Fibroblast of pulmonary artery (primary cell): ENCODE results near the gene OMP.

Experiments
- DNase-seq: peaks from one replicate; pipeline ENCODE4 v3.0.0-alpha.2; 2010; ENCODE audit warnings: low read depth
- H3K4me3 ChIP-seq: replicated peaks from 2 replicates; pipeline ENCODE4 v1.5.1; 2011; ENCODE audit warnings: low read depth, mild to moderate bottlenecking, control low read depth, low read length, moderate library complexity
- TF ChIP-seq, protein P1 (sequence below): IDR thresholded peaks from 2 replicates; pipeline ENCODE4 v1.5.1; 2011; ENCODE audit warnings: mild to moderate bottlenecking, control low read depth, low read length, inconsistent platforms; ENCODE audit errors: missing control alignments

The OMP gene

DNA sequence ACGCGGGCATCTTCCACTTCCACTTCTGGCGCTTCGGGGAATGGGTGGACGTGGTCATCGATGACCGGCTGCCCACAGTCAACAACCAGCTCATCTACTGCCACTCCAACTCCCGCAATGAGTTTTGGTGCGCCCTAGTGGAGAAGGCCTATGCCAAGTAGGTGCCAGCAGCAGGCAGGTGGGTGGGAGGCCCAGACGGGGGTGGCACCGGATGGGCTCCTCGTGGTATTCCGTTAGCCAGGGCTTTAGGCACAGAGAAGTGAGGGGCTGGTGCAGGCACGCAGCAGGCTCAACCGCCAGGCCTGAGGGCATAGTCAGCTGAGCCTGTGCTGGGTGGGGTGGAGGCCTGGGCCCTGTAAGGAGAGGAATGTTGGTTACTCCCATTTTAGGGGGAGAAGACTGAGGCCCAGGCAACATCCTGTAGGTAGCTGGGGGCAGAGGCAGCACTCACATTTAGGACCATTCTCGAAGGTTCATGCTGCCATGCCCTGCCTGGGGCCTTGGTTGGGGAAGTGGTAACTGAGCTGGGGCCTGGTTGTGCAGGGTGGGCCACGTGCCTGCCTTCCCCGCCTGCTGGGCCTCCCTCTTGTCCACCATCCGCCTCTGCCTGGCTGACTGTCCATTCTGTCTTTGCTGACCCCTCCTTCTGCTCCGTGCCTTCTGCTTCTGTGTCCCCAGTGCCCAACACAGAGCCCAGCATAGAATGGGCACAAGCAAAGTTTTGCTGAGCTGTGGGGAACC, 10.2 kb downstream of the OMP start:
- no peak for DNase-seq
- TF ChIP-seq, protein P1, sequence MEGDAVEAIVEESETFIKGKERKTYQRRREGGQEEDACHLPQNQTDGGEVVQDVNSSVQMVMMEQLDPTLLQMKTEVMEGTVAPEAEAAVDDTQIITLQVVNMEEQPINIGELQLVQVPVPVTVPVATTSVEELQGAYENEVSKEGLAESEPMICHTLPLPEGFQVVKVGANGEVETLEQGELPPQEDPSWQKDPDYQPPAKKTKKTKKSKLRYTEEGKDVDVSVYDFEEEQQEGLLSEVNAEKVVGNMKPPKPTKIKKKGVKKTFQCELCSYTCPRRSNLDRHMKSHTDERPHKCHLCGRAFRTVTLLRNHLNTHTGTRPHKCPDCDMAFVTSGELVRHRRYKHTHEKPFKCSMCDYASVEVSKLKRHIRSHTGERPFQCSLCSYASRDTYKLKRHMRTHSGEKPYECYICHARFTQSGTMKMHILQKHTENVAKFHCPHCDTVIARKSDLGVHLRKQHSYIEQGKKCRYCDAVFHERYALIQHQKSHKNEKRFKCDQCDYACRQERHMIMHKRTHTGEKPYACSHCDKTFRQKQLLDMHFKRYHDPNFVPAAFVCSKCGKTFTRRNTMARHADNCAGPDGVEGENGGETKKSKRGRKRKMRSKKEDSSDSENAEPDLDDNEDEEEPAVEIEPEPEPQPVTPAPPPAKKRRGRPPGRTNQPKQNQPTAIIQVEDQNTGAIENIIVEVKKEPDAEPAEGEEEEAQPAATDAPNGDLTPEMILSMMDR = no peak
- H3K4me3 ChIP-seq = no peak overlapping the region

DNA sequence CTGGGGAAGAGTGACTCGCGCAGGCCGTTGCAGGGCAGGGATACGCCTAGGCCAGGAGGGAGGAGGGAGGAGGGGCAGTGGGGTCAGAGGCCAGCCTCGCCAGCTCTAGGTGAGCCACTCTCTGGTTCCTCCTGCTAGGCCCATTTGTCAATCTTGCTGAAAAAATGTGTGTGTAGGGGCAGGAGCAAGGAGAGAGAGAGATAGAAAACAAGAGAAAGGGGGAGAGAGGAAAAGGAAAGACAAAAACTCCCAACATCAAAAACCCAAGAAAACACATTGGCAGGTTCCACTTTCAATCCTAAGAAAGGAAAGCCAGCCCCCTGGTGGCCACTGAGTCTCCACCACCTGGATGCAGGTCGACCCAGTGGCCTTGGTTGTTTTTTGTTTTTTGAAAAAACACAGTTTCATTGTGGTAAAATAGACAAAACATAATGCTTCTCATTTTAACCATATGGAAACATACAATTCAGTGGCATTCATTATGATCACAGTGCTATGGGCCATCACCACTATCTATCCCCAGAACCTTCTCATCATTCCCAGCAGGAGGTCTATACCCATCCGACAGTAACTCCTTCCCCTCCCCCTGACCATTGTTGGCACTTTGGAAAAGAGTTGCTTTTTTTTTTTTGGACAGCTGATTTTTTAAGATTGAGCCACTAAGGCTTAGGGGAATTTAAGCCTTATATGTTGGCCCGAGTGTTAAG, 10.9 kb downstream of the OMP start:
- H3K4me3 ChIP-seq = no peak overlapping the region
- TF ChIP-seq, protein P1 = peak; percentile 67
- peak; percentile 54 for DNase-seq

DNA sequence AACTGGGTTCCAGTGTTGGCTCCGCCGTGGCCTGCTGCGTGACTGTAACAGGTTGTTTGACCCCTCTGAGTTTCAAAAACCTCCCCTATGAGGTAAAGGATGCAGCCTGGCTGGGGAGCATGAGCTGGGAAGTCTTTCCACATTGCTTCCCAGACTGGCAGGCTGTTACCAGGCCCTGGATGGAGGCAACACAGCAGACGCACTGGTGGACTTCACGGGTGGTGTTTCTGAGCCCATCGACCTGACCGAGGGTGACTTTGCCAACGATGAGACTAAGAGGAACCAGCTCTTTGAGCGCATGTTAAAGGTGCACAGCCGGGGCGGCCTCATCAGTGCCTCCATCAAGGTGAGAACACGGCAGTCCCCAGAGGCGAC, 11.4 kb downstream of the OMP start:
- no peak overlapping the region for H3K4me3 ChIP-seq

DNA sequence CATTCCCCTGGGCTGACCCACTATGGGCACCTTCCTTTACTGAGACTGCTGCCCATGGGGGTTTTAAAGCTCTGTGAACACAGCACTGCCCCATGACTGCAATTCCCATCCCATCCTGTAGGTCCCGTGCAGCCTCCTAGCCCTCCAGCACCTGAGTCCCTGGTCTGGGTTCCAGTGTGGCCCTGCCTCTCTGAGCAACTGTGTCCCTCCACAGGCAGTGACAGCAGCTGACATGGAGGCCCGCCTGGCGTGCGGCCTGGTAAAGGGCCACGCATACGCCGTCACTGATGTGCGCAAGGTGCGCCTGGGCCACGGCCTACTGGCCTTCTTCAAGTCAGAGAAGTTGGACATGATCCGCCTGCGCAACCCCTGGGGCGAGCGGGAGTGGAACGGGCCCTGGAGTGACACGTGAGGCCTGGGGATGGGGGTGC, 12.6 kb downstream of the OMP start:
- DNase-seq = no peak
- TF ChIP-seq, protein P1 = peak; percentile 22
- no peak overlapping the region for H3K4me3 ChIP-seq

More for the DNA sequence above, 11.4 kb downstream of the OMP start:
- no peak for DNase-seq
- TF ChIP-seq, protein P1 = no peak

DNA sequence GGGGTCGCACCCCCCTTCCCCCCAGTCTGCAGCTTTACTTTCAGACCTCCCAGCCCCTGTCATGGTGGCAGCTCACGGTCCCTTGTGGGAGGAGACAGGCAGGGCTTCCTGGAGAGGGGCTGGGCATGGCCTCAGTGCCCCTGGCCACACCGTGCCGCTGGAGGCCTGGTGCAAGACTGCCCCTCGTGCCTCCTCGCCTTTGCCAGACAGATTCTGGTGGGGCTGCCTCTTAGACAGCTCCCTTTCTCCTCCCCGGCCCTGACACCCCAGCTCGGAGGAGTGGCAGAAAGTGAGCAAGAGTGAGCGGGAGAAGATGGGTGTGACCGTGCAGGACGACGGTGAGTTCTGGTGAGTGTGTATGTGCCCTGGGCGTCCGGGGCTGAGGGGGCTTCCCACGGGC, 13.3 kb downstream of the OMP start:
- no peak for DNase-seq
- no peak overlapping the region for H3K4me3 ChIP-seq
- TF ChIP-seq, protein P1 = no peak

DNA sequence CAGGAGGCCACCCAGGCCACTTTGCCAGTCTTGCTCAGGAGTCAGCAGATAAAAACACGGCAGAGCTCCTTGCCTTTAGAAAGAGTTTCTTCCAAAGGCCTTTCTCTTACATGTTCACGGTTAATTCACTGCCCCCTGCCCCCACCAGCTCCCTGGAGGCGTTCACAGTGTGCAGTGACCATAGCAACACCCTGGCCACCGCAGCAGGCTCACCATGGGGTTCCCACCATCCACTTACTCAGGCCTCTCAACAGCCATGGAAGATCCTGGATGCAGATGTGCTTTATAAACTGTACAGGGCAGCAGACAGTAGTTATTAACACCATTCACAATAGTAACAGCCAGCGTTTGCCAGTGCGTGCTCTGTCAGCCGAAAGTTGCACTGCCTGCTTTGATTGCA, 14.9 kb downstream of the OMP start:
- no peak overlapping the region for H3K4me3 ChIP-seq
- TF ChIP-seq, protein P1 = no peak
- DNase-seq = no peak
